Tibial nerve (tissue), 4 donors: ENCODE data around the gene LTV1. TPM values are rescaled to one million over a fixed set of nuclear protein-coding genes. Genes with fewer than 3 reads are reported as not detected.
"Not testable (repeated sequence)": the region's sequence is repeated elsewhere in the genome, so short reads cannot be mapped to it uniquely, and the experiment has no call there.

Experiments
- DNase-seq, 2 donors: peaks; one replicate each; pipeline ENCODE4 v3.0.0-alpha.2; 2019; ENCODE audit warnings: low spot score in 2 of 2
- H3K27ac ChIP-seq, 4 donors: fragments of 200-600 bp; sonication (generic) in 3 of 4; one replicate each; pipeline ENCODE4 v1.5.1; 2017 to 2019; ENCODE audit warnings: mild to moderate bottlenecking in 1 of 4
- H3K27me3 ChIP-seq, 2 donors: fragments of 200-600 bp; sonication (generic) in 1 of 2; one replicate each; pipeline versions ENCODE4 v1.5.1 to v1.6.0; 2017 to 2019
- H3K36me3 ChIP-seq, 3 donors: fragments of 200-600 bp; sonication (generic); one replicate each; pipeline ENCODE4 v1.5.1; 2018 to 2019
- H3K4me1 ChIP-seq, 4 donors: fragments of 200-600 bp; sonication (generic) in 3 of 4; one replicate each; pipeline ENCODE4 v1.5.1; 2017 to 2019
- H3K4me3 ChIP-seq, 4 donors: fragments of 200-600 bp; sonication (generic) in 3 of 4; one replicate each; pipeline ENCODE4 v1.5.1; 2017 to 2019; ENCODE audit warnings: mild to moderate bottlenecking in 1 of 4, moderate library complexity in 1 of 4
- H3K9me3 ChIP-seq, 4 donors: fragments of 200-600 bp; sonication (generic) in 3 of 4; one replicate each; pipeline ENCODE4 v1.5.1; 2017 to 2019
- CTCF ChIP-seq, 5 experiments: fragments of 200-600 bp in 3 of 5; fragments of 450-650 bp in 2 of 5; sonication (generic) in 3 of 5; IDR thresholded peaks; one replicate each; pipeline ENCODE4 v1.5.1; 2016 to 2019; ENCODE audit warnings: antibody characterized with exemption in 5 of 5, mild to moderate bottlenecking in 3 of 5, moderate library complexity in 2 of 5
- EP300 ChIP-seq, 2 donors: sonication (generic); formaldehyde crosslinking; IDR thresholded peaks; one replicate each; pipeline ENCODE4 v1.6.1; 2017; ENCODE audit warnings: antibody characterized with exemption in 2 of 2, mild to moderate bottlenecking in 1 of 2
- POLR2A ChIP-seq, 2 donors: fragments of 450-650 bp; IDR thresholded peaks; one replicate each; pipeline ENCODE4 v1.6.1; 2017; ENCODE audit warnings: antibody characterized with exemption in 2 of 2, mild to moderate bottlenecking in 2 of 2, moderate library complexity in 2 of 2
- whole genome bisulfite sequencing, 2 donors: methylation state at CpG; one replicate each; pipeline ENCODE4 v1.1.5; 2018; 5-methylcytosine and 5-hydroxymethylcytosine counted together
- total RNA-seq, 4 donors: library from RNA; depleted of rRNA; stranded (reverse); fragments of >200 nt; gene quantifications; one replicate each; pipeline ENCODE4 v1.1.0, GENCODE V29; 2016

Gene LTV1, protein sequence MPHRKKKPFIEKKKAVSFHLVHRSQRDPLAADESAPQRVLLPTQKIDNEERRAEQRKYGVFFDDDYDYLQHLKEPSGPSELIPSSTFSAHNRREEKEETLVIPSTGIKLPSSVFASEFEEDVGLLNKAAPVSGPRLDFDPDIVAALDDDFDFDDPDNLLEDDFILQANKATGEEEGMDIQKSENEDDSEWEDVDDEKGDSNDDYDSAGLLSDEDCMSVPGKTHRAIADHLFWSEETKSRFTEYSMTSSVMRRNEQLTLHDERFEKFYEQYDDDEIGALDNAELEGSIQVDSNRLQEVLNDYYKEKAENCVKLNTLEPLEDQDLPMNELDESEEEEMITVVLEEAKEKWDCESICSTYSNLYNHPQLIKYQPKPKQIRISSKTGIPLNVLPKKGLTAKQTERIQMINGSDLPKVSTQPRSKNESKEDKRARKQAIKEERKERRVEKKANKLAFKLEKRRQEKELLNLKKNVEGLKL
- total RNA-seq: 10 to 100 TPM; 16.4 to 33.0 (median 22.8) TPM

DNA sequence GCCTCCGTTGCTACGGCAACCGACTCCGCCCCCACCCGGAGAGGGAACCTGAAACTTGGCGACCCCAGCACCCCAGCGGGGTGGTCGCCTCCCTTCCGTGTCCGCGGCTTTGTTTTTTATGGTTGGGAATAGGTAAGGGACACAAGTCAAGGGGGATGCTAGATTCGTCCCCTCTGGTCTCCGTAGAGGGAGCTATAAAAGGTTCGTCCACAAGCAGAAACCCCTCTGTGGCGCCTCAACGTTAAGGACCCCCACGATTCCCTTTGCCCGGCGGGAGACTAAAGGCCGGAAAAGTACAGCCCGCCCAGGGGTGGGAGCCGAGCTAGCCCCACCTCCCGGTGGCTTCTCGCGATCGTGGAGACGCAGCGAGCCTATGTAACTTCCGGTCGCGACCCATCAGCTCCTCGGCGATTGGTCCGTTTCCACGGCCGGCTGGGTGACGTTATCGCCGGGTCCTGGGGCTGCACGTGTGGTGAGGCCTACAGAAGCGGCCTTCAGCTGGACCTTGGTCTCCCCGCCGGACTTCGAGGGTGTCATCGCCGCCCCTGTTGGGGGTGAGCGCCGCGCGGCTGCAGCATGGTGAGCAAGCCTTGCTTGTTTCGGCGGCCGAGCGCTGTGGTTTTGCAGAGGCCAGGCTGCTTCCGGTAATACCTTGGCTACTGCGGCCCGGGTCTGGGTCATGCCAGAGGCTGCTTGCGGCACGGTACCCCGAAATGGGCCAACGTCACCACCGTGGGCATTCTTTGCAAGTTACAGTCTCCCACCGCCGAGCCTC lies at the start of gene LTV1:
TSS of gene LTV1 (plus strand) at position 437 of the 775 bp plus-strand sequence. CDS start at position 577, 140 bp downstream.
- Histone ChIP-seq H3K27me3 (no peaks in the 10 kb centered on the region), H3K9me3 (no peaks in the 10 kb centered on the region), H3K27ac (peak within 1 kb of the TSS; percentile 93 to 99 (median 97)), H3K4me1 (peaks cover 0 to 32% (median 17%) of the 10 kb centered on the region in 4 donors), H3K4me3 (peak within 1 kb of the TSS; percentile 71 to 93 (median 82)), H3K36me3 (peaks cover 0 to 37% (median 15%) of the 10 kb centered on the region in 3 donors)
- TF ChIP-seq CTCF (IDR thresholded peaks at IDR 0.05) (peak in 3 of 5 experiments; percentile 13 to 42 (median 25)), EP300 (IDR thresholded peaks at IDR 0.05) (peak; percentile 50 to 84), POLR2A (IDR thresholded peaks at IDR 0.05) (peak in 1 of 2 donors; percentile 71)
- WGBS, 2 donors: 0% methylated on average over 49 to 61 of the region's 64 CpGs
- DNase-seq: peak; percentile 90 to 93

- DNase-seq, H3K4me1 ChIP-seq, H3K27ac ChIP-seq, H3K4me3 ChIP-seq, H3K27me3 ChIP-seq: not testable (repeated sequence)
- Histone ChIP-seq H3K36me3 (peaks cover 0 to 70% (median 0%) of the 10 kb centered on the region in 3 donors), H3K9me3 (peaks cover 0 to 34% (median 5%) of the 10 kb centered on the region in 4 donors)
- WGBS, 2 donors: 100% methylated on average over 2 of the region's 2 CpGs
These were observed 46.6 kb upstream of the LTV1 start for GRCh38 chr6:143796551-143796950.

- not testable (repeated sequence) for DNase-seq, H3K4me3 ChIP-seq, H3K4me1 ChIP-seq, H3K27me3 ChIP-seq, H3K27ac ChIP-seq
- Histone ChIP-seq H3K36me3 (peaks cover 0 to 62% (median 0%) of the 10 kb centered on the region in 3 donors), H3K9me3 (peaks cover 0 to 23% (median 5%) of the 10 kb centered on the region in 4 donors)
- WGBS, 2 donors: 95 to 100% methylated on average over 3 of the region's 3 CpGs
These were observed 44.7 kb upstream of the LTV1 start for GRCh38 chr6:143798487-143798886.

DNA sequence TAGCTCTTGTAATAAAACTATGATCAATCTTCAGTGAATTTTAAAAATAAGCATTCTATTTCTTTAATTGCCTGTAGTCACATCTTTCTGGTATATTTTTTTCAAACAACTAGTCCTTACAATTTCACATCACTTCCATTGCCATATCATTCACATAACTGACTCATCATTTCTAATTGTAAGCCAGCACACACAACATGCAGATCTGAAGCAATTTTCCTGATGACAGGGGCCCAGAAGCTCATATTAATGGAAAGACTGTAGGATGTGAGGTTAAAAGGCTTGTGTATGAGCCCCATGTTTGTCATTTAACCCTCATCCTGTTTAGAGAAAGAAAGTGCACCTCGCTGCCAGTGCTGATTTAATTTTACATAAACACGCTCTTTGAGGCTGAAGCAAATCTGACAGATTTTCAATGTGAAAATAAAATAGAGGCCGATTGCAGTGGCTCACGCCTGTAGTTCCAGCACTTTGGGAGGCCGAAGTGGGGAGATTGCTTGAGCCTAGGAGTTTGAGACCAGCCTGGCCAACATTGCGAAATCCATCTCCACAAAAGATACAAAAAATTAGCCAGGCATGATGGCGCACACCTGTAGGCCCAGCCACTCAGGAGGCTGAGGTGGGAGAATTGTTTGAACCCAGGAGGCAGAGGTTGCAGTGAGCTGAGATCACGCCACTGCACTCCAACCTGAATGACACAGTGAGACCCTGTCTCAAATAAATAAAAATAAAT lies 40.1 kb upstream of the LTV1 start:
- H3K27ac ChIP-seq: no peak overlapping the region
- no peak for TF ChIP-seq EP300 (IDR thresholded peaks at IDR 0.05)
- TF ChIP-seq CTCF (IDR thresholded peaks at IDR 0.05): no peak
- no peak for TF ChIP-seq POLR2A (IDR thresholded peaks at IDR 0.05)
- H3K4me3 ChIP-seq: no peak overlapping the region
- DNase-seq: no peak
- 96% methylated on average over 8 of the region's 8 CpGs for WGBS, 2 donors
- H3K36me3 ChIP-seq: peaks cover 0 to 45% (median 0%) of the 10 kb centered on the region in 3 donors
- peaks cover 0 to 7% (median 0%) of the 10 kb centered on the region in 4 donors for H3K4me1 ChIP-seq
- H3K9me3 ChIP-seq: peaks cover 0 to 23% (median 5%) of the 10 kb centered on the region in 4 donors
- H3K27me3 ChIP-seq: no peaks in the 10 kb centered on the region

GRCh38 chr6:143803769-143804568 lies 39.2 kb upstream of the LTV1 start:
- peaks cover 0 to 17% (median 5%) of the 10 kb centered on the region in 4 donors for H3K9me3 ChIP-seq
- H3K27ac ChIP-seq: no peak overlapping the region
- H3K4me1 ChIP-seq: peaks cover 0 to 7% (median 0%) of the 10 kb centered on the region in 4 donors
- no peak overlapping the region for H3K4me3 ChIP-seq
- no peaks in the 10 kb centered on the region for H3K27me3 ChIP-seq
- DNase-seq: no peak
- peaks cover 0 to 41% (median 0%) of the 10 kb centered on the region in 3 donors for H3K36me3 ChIP-seq
- TF ChIP-seq EP300 (IDR thresholded peaks at IDR 0.05) (no peak), CTCF (IDR thresholded peaks at IDR 0.05) (no peak), POLR2A (IDR thresholded peaks at IDR 0.05) (no peak)
- WGBS, 2 donors: 85 to 86% methylated on average over 9 of the region's 9 CpGs
